Memory B cell (primary cell): ENCODE measurements around the gene GPR83.
"Not testable (repeated sequence)": the region's sequence is repeated elsewhere in the genome, so short reads cannot be mapped to it uniquely, and the experiment has no call there.

ENCODE experiments used
- ATAC-seq: fragments of 150-1000 bp; cut with Tn5 transposase; 2 replicates; pipeline ENCODE4 v1.10.0; 2021; ENCODE audit warnings: low read depth, mild to moderate bottlenecking, moderate library complexity
- DNase-seq, 2 donors: peaks; one replicate each; pipeline ENCODE4 v3.0.0; 2022; ENCODE audit warnings: low spot score in 2 of 2
- H3K27ac Mint-ChIP-seq: one replicate; pipeline ENCODE4 v1.8.0; 2022; ENCODE audit warnings: mild to moderate bottlenecking, moderate library complexity, mixed read lengths
- H3K27me3 Mint-ChIP-seq: one replicate; pipeline ENCODE4 v1.8.0; 2022; ENCODE audit warnings: mixed read lengths
- H3K36me3 Mint-ChIP-seq: one replicate; pipeline ENCODE4 v1.8.0; 2022; ENCODE audit warnings: mild to moderate bottlenecking, mixed read lengths
- H3K4me1 Mint-ChIP-seq: one replicate; pipeline ENCODE4 v1.8.0; 2022; ENCODE audit warnings: mixed read lengths
- H3K4me3 Mint-ChIP-seq: one replicate; pipeline ENCODE4 v1.8.0; 2022; ENCODE audit warnings: mild to moderate bottlenecking, moderate library complexity, mixed read lengths
- H3K9me3 Mint-ChIP-seq: one replicate; pipeline ENCODE4 v1.8.0; 2022; ENCODE audit warnings: mixed read lengths

The GPR83 gene

DNA sequence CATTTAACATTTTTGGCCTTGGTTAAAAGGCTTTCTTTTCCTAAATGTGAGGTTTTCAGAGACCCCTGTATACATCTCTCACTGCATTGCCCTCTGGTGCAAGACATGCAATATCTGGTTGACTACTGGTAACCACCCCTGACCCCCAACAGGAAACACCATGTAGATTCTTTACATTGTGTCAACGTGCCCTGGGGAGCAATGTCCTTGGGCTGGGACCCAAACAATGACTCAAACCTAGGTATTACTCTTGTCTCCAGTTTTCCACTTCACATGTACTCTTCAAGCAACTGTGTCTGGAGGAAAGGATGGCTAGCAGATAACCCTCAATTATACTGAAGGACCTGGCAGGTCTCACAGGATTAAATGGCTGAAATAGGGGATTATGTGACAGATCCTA, 1.1 kb upstream of the GPR83 start:
- peaks cover 7% of the 10 kb centered on the region for H3K4me1 Mint-ChIP-seq
- no peak for ATAC-seq
- no peak overlapping the region for H3K4me3 Mint-ChIP-seq
- H3K27me3 Mint-ChIP-seq, result peaks cover 24% of the 10 kb centered on the region
- no peak for DNase-seq
- peaks cover 13% of the 10 kb centered on the region for H3K9me3 Mint-ChIP-seq
- peaks cover 4% of the 10 kb centered on the region for H3K36me3 Mint-ChIP-seq
- no peak overlapping the region for H3K27ac Mint-ChIP-seq

DNA sequence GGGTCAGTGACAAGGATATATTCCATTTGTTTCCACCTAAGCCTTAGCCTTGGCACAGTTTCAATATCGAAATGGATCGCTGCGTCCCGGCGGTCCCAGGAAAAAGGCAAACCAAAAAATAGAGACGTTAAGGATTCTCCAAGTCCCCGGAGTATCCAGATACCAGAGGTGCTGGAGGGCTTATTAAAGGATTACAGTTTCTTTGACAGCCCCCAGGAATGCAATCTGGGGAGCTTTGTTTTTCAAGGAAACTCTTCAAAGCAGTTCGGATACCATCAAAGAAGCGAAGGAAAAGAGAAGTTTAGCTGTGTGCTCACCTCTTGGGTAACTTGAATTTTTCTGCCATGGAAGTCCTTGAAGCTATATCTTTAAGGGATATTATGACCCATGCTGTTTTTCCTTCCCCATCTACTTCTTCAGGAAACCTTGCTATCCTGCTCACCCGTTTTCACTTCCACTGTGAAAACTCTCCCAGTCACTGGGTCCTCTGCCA, 600 bp upstream of the GPR83 start:
- Mint-ChIP-seq H3K36me3 (peaks cover 4% of the 10 kb centered on the region), H3K4me3 (no peak overlapping the region), H3K9me3 (peaks cover 9% of the 10 kb centered on the region), H3K4me1 (peaks cover 7% of the 10 kb centered on the region), H3K27me3 (peaks cover 25% of the 10 kb centered on the region), H3K27ac (no peak overlapping the region)
- no peak for DNase-seq
- ATAC-seq, result no peak

DNA sequence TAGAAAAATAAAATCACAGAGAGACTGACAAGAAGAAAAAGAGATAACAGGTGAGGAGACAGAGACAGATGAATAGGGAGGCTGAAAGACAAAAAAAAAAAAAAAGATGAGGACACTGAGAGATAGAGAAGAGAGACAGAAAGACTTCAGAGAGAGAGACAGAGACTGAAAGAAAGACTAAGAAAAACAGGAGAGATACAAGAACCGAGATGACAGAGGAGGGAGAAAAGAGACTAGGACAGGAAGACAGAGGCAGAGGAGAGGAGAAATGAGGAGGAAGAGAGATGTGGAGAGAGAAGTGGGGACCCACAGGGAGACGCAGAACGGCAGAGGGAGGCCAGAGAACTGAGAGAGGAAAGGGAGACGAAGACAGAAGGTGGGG, 771 bp downstream of the GPR83 start:
- peaks cover 4% of the 10 kb centered on the region for H3K36me3 Mint-ChIP-seq
- H3K9me3 Mint-ChIP-seq, result peaks cover 3% of the 10 kb centered on the region
- H3K4me3 Mint-ChIP-seq, result peak overlapping the region; percentile 4
- DNase-seq (no peak), ATAC-seq (no peak)
- H3K4me1 Mint-ChIP-seq, result peaks cover 7% of the 10 kb centered on the region
- no peak overlapping the region for H3K27ac Mint-ChIP-seq
- peaks cover 25% of the 10 kb centered on the region for H3K27me3 Mint-ChIP-seq

- no peak for ATAC-seq
- H3K9me3 Mint-ChIP-seq, result peaks cover 3% of the 10 kb centered on the region
- peaks cover 4% of the 10 kb centered on the region for H3K36me3 Mint-ChIP-seq
- H3K4me1 Mint-ChIP-seq, result peaks cover 7% of the 10 kb centered on the region
- H3K4me3 Mint-ChIP-seq, result no peak overlapping the region
- no peak overlapping the region for H3K27ac Mint-ChIP-seq
- DNase-seq, result no peak
- peaks cover 25% of the 10 kb centered on the region for H3K27me3 Mint-ChIP-seq
These were observed 1.2 kb downstream of the GPR83 start for GRCh38 chr11:94400050-94400449.

GRCh38 chr11:94398101-94398500, 3.1 kb downstream of the GPR83 start:
- Mint-ChIP-seq H3K4me3 (no peak overlapping the region), H3K4me1 (peaks cover 7% of the 10 kb centered on the region), H3K9me3 (peaks cover 3% of the 10 kb centered on the region), H3K27me3 (peaks cover 25% of the 10 kb centered on the region), H3K27ac (no peak overlapping the region), H3K36me3 (peaks cover 4% of the 10 kb centered on the region)
- DNase-seq (no peak), ATAC-seq (no peak)

DNA sequence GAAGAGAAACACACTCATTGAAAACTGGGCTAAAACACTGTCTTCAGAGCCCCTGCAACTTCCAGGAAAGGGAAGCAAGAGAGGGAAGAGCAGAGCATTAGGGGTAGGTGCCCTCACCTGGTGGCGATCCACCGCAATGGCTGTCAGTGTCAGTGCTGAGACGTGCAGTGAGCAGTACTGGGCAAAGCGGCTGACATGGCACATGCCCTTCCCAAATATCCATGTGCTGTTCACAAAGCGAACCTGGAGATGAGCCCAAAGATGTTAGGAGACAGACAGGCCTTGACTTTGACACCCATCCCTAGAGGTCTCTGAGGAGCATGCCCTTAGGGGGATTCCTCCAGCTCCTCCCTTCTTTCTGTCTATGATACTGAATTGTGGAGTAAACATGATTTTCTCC, 4.9 kb downstream of the GPR83 start:
- Mint-ChIP-seq H3K36me3 (peaks cover 4% of the 10 kb centered on the region), H3K4me3 (no peak overlapping the region), H3K27ac (no peak overlapping the region), H3K4me1 (peaks cover 7% of the 10 kb centered on the region), H3K9me3 (peaks cover 7% of the 10 kb centered on the region), H3K27me3 (peaks cover 23% of the 10 kb centered on the region)
- ATAC-seq (no peak), DNase-seq (no peak)

DNA sequence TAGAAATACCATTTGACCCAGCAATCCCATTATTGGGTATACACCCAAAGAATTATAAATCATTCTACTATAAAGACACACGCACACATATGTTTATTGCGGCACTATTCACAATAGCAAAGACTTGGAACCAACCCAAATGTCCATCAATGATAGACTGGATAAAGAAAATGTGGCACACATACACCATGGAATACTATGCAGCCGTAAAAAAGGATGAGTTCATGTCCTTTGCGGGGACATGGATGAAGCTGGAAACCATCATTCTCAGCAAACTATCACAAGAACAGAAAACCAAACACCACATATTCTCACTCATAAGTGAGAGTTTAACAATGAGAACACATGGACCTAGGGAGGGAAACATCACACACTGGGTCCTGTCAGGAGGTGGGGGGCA, 9.3 kb downstream of the GPR83 start:
- H3K4me1 Mint-ChIP-seq, H3K4me3 Mint-ChIP-seq, H3K9me3 Mint-ChIP-seq, H3K36me3 Mint-ChIP-seq, H3K27me3 Mint-ChIP-seq, ATAC-seq, H3K27ac Mint-ChIP-seq, DNase-seq: not testable (repeated sequence)

- Mint-ChIP-seq H3K27me3 (peaks cover 1% of the 10 kb centered on the region), H3K4me1 (no peaks in the 10 kb centered on the region), H3K4me3 (no peak overlapping the region), H3K36me3 (peaks cover 2% of the 10 kb centered on the region), H3K27ac (no peak overlapping the region), H3K9me3 (no peaks in the 10 kb centered on the region)
- ATAC-seq, result no peak
- DNase-seq, result no peak
These were observed 21.6 kb downstream of the GPR83 start for GRCh38 chr11:94379613-94380012.

GRCh38 chr11:94376841-94377240, 24.4 kb downstream of the GPR83 start:
- no peaks in the 10 kb centered on the region for H3K4me1 Mint-ChIP-seq
- H3K36me3 Mint-ChIP-seq, result peaks cover 2% of the 10 kb centered on the region
- peaks cover 1% of the 10 kb centered on the region for H3K27me3 Mint-ChIP-seq
- ATAC-seq (no peak), DNase-seq (no peak)
- no peak overlapping the region for H3K4me3 Mint-ChIP-seq
- H3K9me3 Mint-ChIP-seq, result peaks cover 5% of the 10 kb centered on the region
- no peak overlapping the region for H3K27ac Mint-ChIP-seq

DNA sequence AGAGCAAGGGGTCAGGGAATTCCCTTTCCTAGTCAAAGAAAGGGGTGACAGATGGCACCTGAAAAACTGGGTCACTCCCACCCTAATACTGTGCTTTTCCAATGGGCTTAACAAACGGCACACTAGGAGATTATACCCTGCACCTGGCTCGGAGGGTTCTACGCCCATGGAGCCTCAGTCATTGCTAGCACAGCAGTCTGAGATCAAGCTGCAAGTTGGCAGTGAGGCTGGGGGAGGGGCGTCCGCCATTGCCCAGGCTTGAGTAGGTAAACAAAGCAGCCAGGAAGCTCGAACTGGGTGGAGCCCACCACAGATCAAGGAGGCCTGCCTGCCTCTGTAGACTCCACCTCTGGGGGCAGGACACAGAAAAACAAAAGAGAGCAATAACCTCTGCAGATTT, 30.6 kb downstream of the GPR83 start:
- DNase-seq, H3K9me3 Mint-ChIP-seq, H3K27ac Mint-ChIP-seq, ATAC-seq, H3K36me3 Mint-ChIP-seq, H3K4me1 Mint-ChIP-seq, H3K27me3 Mint-ChIP-seq, H3K4me3 Mint-ChIP-seq: not testable (repeated sequence)

- not testable (repeated sequence) for H3K36me3 Mint-ChIP-seq, ATAC-seq, H3K9me3 Mint-ChIP-seq, H3K4me3 Mint-ChIP-seq, H3K4me1 Mint-ChIP-seq, DNase-seq, H3K27ac Mint-ChIP-seq
- peaks cover 21% of the 10 kb centered on the region for H3K27me3 Mint-ChIP-seq
These were observed 50.2 kb downstream of the GPR83 start for GRCh38 chr11:94350850-94351563.

DNA sequence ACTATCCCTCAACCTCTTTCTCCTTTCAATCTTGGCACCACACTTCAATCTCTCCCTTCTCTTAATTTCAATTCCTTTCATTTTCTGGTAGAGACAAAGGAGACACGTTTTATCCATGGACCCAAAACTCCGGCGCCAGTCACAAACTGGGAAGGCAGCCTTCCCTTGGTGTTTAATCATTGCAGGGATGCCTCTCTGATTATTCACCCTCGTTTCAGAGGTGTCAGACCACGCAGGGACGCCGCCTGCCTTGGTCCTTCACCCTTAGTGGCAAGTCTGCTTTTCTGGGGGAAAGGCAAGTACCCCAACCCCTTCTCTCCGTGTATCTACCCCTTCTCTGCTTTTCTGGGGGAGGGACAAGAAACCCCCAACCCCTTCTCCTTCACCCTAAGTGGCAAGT, 54.9 kb downstream of the GPR83 start:
- not testable (repeated sequence) for H3K4me3 Mint-ChIP-seq, H3K4me1 Mint-ChIP-seq, DNase-seq, ATAC-seq, H3K9me3 Mint-ChIP-seq, H3K27me3 Mint-ChIP-seq, H3K27ac Mint-ChIP-seq, H3K36me3 Mint-ChIP-seq

DNA sequence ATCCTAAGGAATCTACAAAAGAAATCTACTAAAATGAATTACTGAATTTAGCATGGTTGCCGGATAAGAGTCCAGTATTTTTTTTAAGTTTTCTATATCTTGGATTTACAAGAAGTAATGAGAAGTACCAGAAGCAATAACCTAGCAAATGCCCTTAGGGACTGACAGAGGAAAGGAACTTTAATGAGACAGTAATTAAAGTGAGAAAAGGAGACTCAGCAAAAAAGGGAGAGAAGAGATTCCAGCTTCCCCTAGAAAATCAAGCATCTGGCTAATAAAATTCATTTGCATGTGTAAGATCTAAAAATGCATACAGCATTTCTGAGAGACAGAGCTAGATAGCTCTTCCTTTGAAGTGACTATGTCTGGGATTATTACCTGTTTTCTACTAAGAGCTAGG, 57.7 kb downstream of the GPR83 start:
- Mint-ChIP-seq H3K36me3 (no peaks in the 10 kb centered on the region), H3K4me1 (no peaks in the 10 kb centered on the region), H3K9me3 (peaks cover 5% of the 10 kb centered on the region), H3K27me3 (peaks cover 4% of the 10 kb centered on the region), H3K4me3 (no peak overlapping the region), H3K27ac (no peak overlapping the region)
- DNase-seq (no peak), ATAC-seq (no peak)

- H3K4me3 Mint-ChIP-seq, result no peak overlapping the region
- H3K4me1 Mint-ChIP-seq, result no peaks in the 10 kb centered on the region
- no peak overlapping the region for H3K27ac Mint-ChIP-seq
- DNase-seq, result no peak
- H3K9me3 Mint-ChIP-seq, result peaks cover 5% of the 10 kb centered on the region
- no peaks in the 10 kb centered on the region for H3K36me3 Mint-ChIP-seq
- peaks cover 3% of the 10 kb centered on the region for H3K27me3 Mint-ChIP-seq
- ATAC-seq, result no peak
These were observed 59.0 kb downstream of the GPR83 start for GRCh38 chr11:94342250-94342649.

GRCh38 chr11:94338651-94339050, 62.6 kb downstream of the GPR83 start:
- ATAC-seq (no peak), DNase-seq (no peak)
- Mint-ChIP-seq H3K27ac (no peak overlapping the region), H3K27me3 (no peaks in the 10 kb centered on the region), H3K4me3 (no peak overlapping the region), H3K9me3 (peaks cover 1% of the 10 kb centered on the region), H3K36me3 (no peaks in the 10 kb centered on the region), H3K4me1 (no peaks in the 10 kb centered on the region)
